ENCODE data around the gene MLC1.

MLC1 gene

GRCh38 chr22:50071432-50072166, 13.6 kb downstream of the MLC1 start:
- H3K36me3 ChIP-seq (ENCODE audit: control insufficient read depth in 5 of 5, insufficient read depth in 5 of 5, low read length in 5 of 5), result no peaks in the 10 kb centered on the region
- H3K27me3 ChIP-seq (ENCODE audit: control insufficient read depth in 5 of 5, insufficient read depth in 4 of 5, low read length in 5 of 5), result peaks cover 0 to 20% (median 5%) of the 10 kb centered on the region in 5 donors
- H3K27ac ChIP-seq (ENCODE audit: low read depth, low read length), result no peak overlapping the region
- no peaks in the 10 kb centered on the region for H3K4me1 ChIP-seq (ENCODE audit: control insufficient read depth in 5 of 5, insufficient read depth in 5 of 5, low read length in 5 of 5)
- H3K4me3 ChIP-seq (ENCODE audit: low read depth in 1 of 5, low read length in 5 of 5), result no peak overlapping the region
- H3K9ac ChIP-seq (ENCODE audit: low read length in 5 of 5), result no peak overlapping the region
- no peaks in the 10 kb centered on the region for H3K9me3 ChIP-seq (ENCODE audit: control insufficient read depth in 5 of 5, low read length in 5 of 5)

- Histone ChIP-seq H3K27ac (ENCODE audit: low read depth, low read length) (no peak overlapping the region), H3K9ac (ENCODE audit: low read length in 5 of 5) (no peak overlapping the region), H3K27me3 (ENCODE audit: control insufficient read depth in 5 of 5, insufficient read depth in 4 of 5, low read length in 5 of 5) (peaks cover 0 to 20% (median 9%) of the 10 kb centered on the region in 5 donors), H3K4me3 (ENCODE audit: low read depth in 1 of 5, low read length in 5 of 5) (no peak overlapping the region), H3K9me3 (ENCODE audit: control insufficient read depth in 5 of 5, low read length in 5 of 5) (no peaks in the 10 kb centered on the region), H3K36me3 (ENCODE audit: control insufficient read depth in 5 of 5, insufficient read depth in 5 of 5, low read length in 5 of 5) (no peaks in the 10 kb centered on the region), H3K4me1 (ENCODE audit: control insufficient read depth in 5 of 5, insufficient read depth in 5 of 5, low read length in 5 of 5) (no peaks in the 10 kb centered on the region)
Measured at GRCh38 chr22:50070366-50070765, 14.9 kb downstream of the MLC1 start.

GRCh38 chr22:50068096-50068495, 17.1 kb downstream of the MLC1 start:
- H3K36me3 ChIP-seq (ENCODE audit: control insufficient read depth in 5 of 5, insufficient read depth in 5 of 5, low read length in 5 of 5), result no peaks in the 10 kb centered on the region
- no peak overlapping the region for H3K27ac ChIP-seq (ENCODE audit: low read depth, low read length)
- no peak overlapping the region for H3K9ac ChIP-seq (ENCODE audit: low read length in 5 of 5)
- H3K4me1 ChIP-seq (ENCODE audit: control insufficient read depth in 5 of 5, insufficient read depth in 5 of 5, low read length in 5 of 5), result no peaks in the 10 kb centered on the region
- H3K9me3 ChIP-seq (ENCODE audit: control insufficient read depth in 5 of 5, low read length in 5 of 5), result no peaks in the 10 kb centered on the region
- no peak overlapping the region for H3K4me3 ChIP-seq (ENCODE audit: low read depth in 1 of 5, low read length in 5 of 5)
- H3K27me3 ChIP-seq (ENCODE audit: control insufficient read depth in 5 of 5, insufficient read depth in 4 of 5, low read length in 5 of 5), result peaks cover 0 to 22% (median 16%) of the 10 kb centered on the region in 5 donors

- Histone ChIP-seq H3K9ac (ENCODE audit: low read length in 5 of 5) (no peak overlapping the region), H3K4me3 (ENCODE audit: low read depth in 1 of 5, low read length in 5 of 5) (no peak overlapping the region), H3K27me3 (ENCODE audit: control insufficient read depth in 5 of 5, insufficient read depth in 4 of 5, low read length in 5 of 5) (peaks cover 7 to 27% (median 15%) of the 10 kb centered on the region in 5 donors), H3K4me1 (ENCODE audit: control insufficient read depth in 5 of 5, insufficient read depth in 5 of 5, low read length in 5 of 5) (no peaks in the 10 kb centered on the region), H3K27ac (ENCODE audit: low read depth, low read length) (no peak overlapping the region), H3K36me3 (ENCODE audit: control insufficient read depth in 5 of 5, insufficient read depth in 5 of 5, low read length in 5 of 5) (no peaks in the 10 kb centered on the region), H3K9me3 (ENCODE audit: control insufficient read depth in 5 of 5, low read length in 5 of 5) (no peaks in the 10 kb centered on the region)
Measured at GRCh38 chr22:50067244-50067643, 18.0 kb downstream of the MLC1 start.

- no peaks in the 10 kb centered on the region for H3K9me3 ChIP-seq (ENCODE audit: control insufficient read depth in 5 of 5, low read length in 5 of 5)
- no peak overlapping the region for H3K27ac ChIP-seq (ENCODE audit: low read depth, low read length)
- H3K4me3 ChIP-seq (ENCODE audit: low read depth in 1 of 5, low read length in 5 of 5), result no peak overlapping the region
- H3K36me3 ChIP-seq (ENCODE audit: control insufficient read depth in 5 of 5, insufficient read depth in 5 of 5, low read length in 5 of 5), result no peaks in the 10 kb centered on the region
- H3K9ac ChIP-seq (ENCODE audit: low read length in 5 of 5), result no peak overlapping the region
- peaks cover 0 to 3% (median 2%) of the 10 kb centered on the region in 5 donors for H3K4me1 ChIP-seq (ENCODE audit: control insufficient read depth in 5 of 5, insufficient read depth in 5 of 5, low read length in 5 of 5)
- H3K27me3 ChIP-seq (ENCODE audit: control insufficient read depth in 5 of 5, insufficient read depth in 4 of 5, low read length in 5 of 5), result peaks cover 25 to 42% (median 27%) of the 10 kb centered on the region in 5 donors
Measured at GRCh38 chr22:50064453-50064852, 20.8 kb downstream of the MLC1 start.

- Histone ChIP-seq H3K27ac (ENCODE audit: low read depth, low read length) (no peak overlapping the region), H3K9me3 (ENCODE audit: control insufficient read depth in 5 of 5, low read length in 5 of 5) (no peaks in the 10 kb centered on the region), H3K27me3 (ENCODE audit: control insufficient read depth in 5 of 5, insufficient read depth in 4 of 5, low read length in 5 of 5) (peaks cover 26 to 44% (median 28%) of the 10 kb centered on the region in 5 donors), H3K4me1 (ENCODE audit: control insufficient read depth in 5 of 5, insufficient read depth in 5 of 5, low read length in 5 of 5) (peaks cover 0 to 9% (median 7%) of the 10 kb centered on the region in 5 donors), H3K9ac (ENCODE audit: low read length in 5 of 5) (no peak overlapping the region), H3K4me3 (ENCODE audit: low read depth in 1 of 5, low read length in 5 of 5) (no peak overlapping the region), H3K36me3 (ENCODE audit: control insufficient read depth in 5 of 5, insufficient read depth in 5 of 5, low read length in 5 of 5) (no peaks in the 10 kb centered on the region)
Measured at GRCh38 chr22:50063589-50064393, 21.4 kb downstream of the MLC1 start.

- H3K9me3 ChIP-seq (ENCODE audit: control insufficient read depth in 5 of 5, low read length in 5 of 5), result no peaks in the 10 kb centered on the region
- H3K4me1 ChIP-seq (ENCODE audit: control insufficient read depth in 5 of 5, insufficient read depth in 5 of 5, low read length in 5 of 5), result peaks cover 0 to 13% (median 12%) of the 10 kb centered on the region in 5 donors
- no peak overlapping the region for H3K27ac ChIP-seq (ENCODE audit: low read depth, low read length)
- H3K27me3 ChIP-seq (ENCODE audit: control insufficient read depth in 5 of 5, insufficient read depth in 4 of 5, low read length in 5 of 5), result peaks cover 28 to 47% (median 33%) of the 10 kb centered on the region in 5 donors
- no peak overlapping the region for H3K4me3 ChIP-seq (ENCODE audit: low read depth in 1 of 5, low read length in 5 of 5)
- H3K36me3 ChIP-seq (ENCODE audit: control insufficient read depth in 5 of 5, insufficient read depth in 5 of 5, low read length in 5 of 5), result no peaks in the 10 kb centered on the region
- no peak overlapping the region for H3K9ac ChIP-seq (ENCODE audit: low read length in 5 of 5)
Measured at GRCh38 chr22:50062509-50063135, 22.6 kb downstream of the MLC1 start.

- peaks cover 0 to 13% (median 12%) of the 10 kb centered on the region in 5 donors for H3K4me1 ChIP-seq (ENCODE audit: control insufficient read depth in 5 of 5, insufficient read depth in 5 of 5, low read length in 5 of 5)
- no peaks in the 10 kb centered on the region for H3K9me3 ChIP-seq (ENCODE audit: control insufficient read depth in 5 of 5, low read length in 5 of 5)
- no peak overlapping the region for H3K27ac ChIP-seq (ENCODE audit: low read depth, low read length)
- H3K27me3 ChIP-seq (ENCODE audit: control insufficient read depth in 5 of 5, insufficient read depth in 4 of 5, low read length in 5 of 5), result peaks cover 28 to 46% (median 34%) of the 10 kb centered on the region in 5 donors
- no peaks in the 10 kb centered on the region for H3K36me3 ChIP-seq (ENCODE audit: control insufficient read depth in 5 of 5, insufficient read depth in 5 of 5, low read length in 5 of 5)
- no peak overlapping the region for H3K4me3 ChIP-seq (ENCODE audit: low read depth in 1 of 5, low read length in 5 of 5)
- H3K9ac ChIP-seq (ENCODE audit: low read length in 5 of 5), result no peak overlapping the region
Measured at GRCh38 chr22:50061824-50062355, 23.3 kb downstream of the MLC1 start.

- H3K4me3 ChIP-seq (ENCODE audit: low read depth in 1 of 5, low read length in 5 of 5), result no peak overlapping the region
- H3K9ac ChIP-seq (ENCODE audit: low read length in 5 of 5), result no peak overlapping the region
- peaks cover 0 to 13% (median 12%) of the 10 kb centered on the region in 5 donors for H3K4me1 ChIP-seq (ENCODE audit: control insufficient read depth in 5 of 5, insufficient read depth in 5 of 5, low read length in 5 of 5)
- H3K27ac ChIP-seq (ENCODE audit: low read depth, low read length), result no peak overlapping the region
- H3K27me3 ChIP-seq (ENCODE audit: control insufficient read depth in 5 of 5, insufficient read depth in 4 of 5, low read length in 5 of 5), result peaks cover 28 to 52% (median 39%) of the 10 kb centered on the region in 5 donors
- no peaks in the 10 kb centered on the region for H3K36me3 ChIP-seq (ENCODE audit: control insufficient read depth in 5 of 5, insufficient read depth in 5 of 5, low read length in 5 of 5)
- no peaks in the 10 kb centered on the region for H3K9me3 ChIP-seq (ENCODE audit: control insufficient read depth in 5 of 5, low read length in 5 of 5)
Measured at GRCh38 chr22:50061141-50061823, 23.9 kb downstream of the MLC1 start.
